ENCODE data around the gene TBCA. TPM values are rescaled to one million over a fixed set of nuclear protein-coding genes. Genes with fewer than 3 reads are reported as not detected.
A peak's percentile ranks its signal among the peaks of the same experiment; 100 is the strongest.

Gene TBCA
- total RNA-seq, 1 donor from 2014 or later = 106 TPM

- H3K9me3 ChIP-seq (ENCODE audit: control insufficient read depth in 3 of 3, low read length in 3 of 3) = no peaks in the 10 kb centered on the region
- H3K4me1 ChIP-seq (ENCODE audit: control insufficient read depth in 3 of 3, insufficient read depth in 3 of 3, low read length in 3 of 3) = peaks cover 10 to 17% (median 12%) of the 10 kb centered on the region in 3 donors
- H3K4me3 ChIP-seq (ENCODE audit: low read length in 3 of 3) = no peak overlapping the region
- H3K36me3 ChIP-seq (ENCODE audit: control insufficient read depth in 3 of 3, insufficient read depth in 3 of 3, low read length in 3 of 3) = no peaks in the 10 kb centered on the region
- no peak overlapping the region for H3K9ac ChIP-seq (ENCODE audit: low read depth in 1 of 3, low read length in 3 of 3)
- no peak overlapping the region for H3K27ac ChIP-seq (ENCODE audit: low read depth, low read length)
- peaks cover 54 to 56% (median 54%) of the 10 kb centered on the region in 3 donors for H3K27me3 ChIP-seq (ENCODE audit: control insufficient read depth in 3 of 3, insufficient read depth in 3 of 3, low read length in 3 of 3)
These were observed 130.0 kb downstream of the TBCA start for GRCh38 chr5:77645995-77646639.

DNA sequence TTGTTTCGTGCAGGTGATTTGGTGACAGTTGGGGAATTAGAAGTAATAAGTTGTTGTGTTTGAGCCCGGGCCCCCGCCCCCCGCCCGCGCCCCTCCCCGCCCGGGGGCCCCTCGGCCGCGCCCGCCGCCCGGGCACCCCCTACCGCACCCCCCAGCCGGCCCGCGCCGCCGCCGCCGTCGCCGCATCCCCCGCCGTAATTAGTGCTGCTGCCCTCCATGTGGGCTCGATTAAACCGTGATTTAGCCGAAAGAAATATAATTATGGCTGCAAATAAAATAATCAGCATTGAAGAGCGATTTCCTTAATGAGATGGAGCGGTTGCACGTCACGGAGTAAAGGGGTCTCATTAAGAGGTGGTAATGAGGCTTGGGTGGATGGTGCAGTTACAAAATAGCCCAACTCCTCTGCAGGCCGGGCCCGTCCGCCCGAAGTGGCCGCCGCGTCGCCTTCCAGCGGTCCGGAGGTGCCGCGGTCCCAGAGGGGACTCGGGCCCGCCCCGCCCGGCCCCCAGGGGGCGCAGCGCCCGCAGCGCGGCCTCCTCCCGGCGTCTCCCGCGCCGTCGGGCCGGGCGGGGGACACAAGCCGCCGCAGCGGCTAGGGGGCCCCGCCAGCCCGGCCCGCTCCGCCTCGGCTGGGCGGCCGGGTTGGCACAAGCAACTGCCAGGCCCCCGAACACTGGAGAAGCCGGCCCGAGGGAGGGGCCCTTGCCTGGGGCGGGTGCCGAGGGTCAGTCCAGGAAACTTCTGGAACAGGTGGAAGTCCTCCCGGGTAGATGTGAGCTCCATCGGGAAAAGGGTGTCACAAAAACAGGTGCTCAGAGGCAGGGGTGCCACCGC is 130.8 kb downstream of the TBCA start:
- peaks cover 12 to 22% (median 13%) of the 10 kb centered on the region in 3 donors for H3K4me1 ChIP-seq (ENCODE audit: control insufficient read depth in 3 of 3, insufficient read depth in 3 of 3, low read length in 3 of 3)
- H3K9ac ChIP-seq (ENCODE audit: low read depth in 1 of 3, low read length in 3 of 3) = no peak overlapping the region
- no peaks in the 10 kb centered on the region for H3K36me3 ChIP-seq (ENCODE audit: control insufficient read depth in 3 of 3, insufficient read depth in 3 of 3, low read length in 3 of 3)
- H3K27ac ChIP-seq (ENCODE audit: low read depth, low read length) = no peak overlapping the region
- H3K4me3 ChIP-seq (ENCODE audit: low read length in 3 of 3) = peak overlapping the region in 1 of 3 donors; percentile 53
- peaks cover 57 to 63% (median 59%) of the 10 kb centered on the region in 3 donors for H3K27me3 ChIP-seq (ENCODE audit: control insufficient read depth in 3 of 3, insufficient read depth in 3 of 3, low read length in 3 of 3)
- no peaks in the 10 kb centered on the region for H3K9me3 ChIP-seq (ENCODE audit: control insufficient read depth in 3 of 3, low read length in 3 of 3)

GRCh38 chr5:77644371-77645157 is 131.6 kb downstream of the TBCA start:
- Histone ChIP-seq H3K9ac (ENCODE audit: low read depth in 1 of 3, low read length in 3 of 3) (no peak overlapping the region), H3K27ac (ENCODE audit: low read depth, low read length) (no peak overlapping the region), H3K27me3 (ENCODE audit: control insufficient read depth in 3 of 3, insufficient read depth in 3 of 3, low read length in 3 of 3) (peaks cover 65 to 71% (median 67%) of the 10 kb centered on the region in 3 donors), H3K36me3 (ENCODE audit: control insufficient read depth in 3 of 3, insufficient read depth in 3 of 3, low read length in 3 of 3) (no peaks in the 10 kb centered on the region), H3K4me1 (ENCODE audit: control insufficient read depth in 3 of 3, insufficient read depth in 3 of 3, low read length in 3 of 3) (peaks cover 15 to 26% (median 16%) of the 10 kb centered on the region in 3 donors), H3K9me3 (ENCODE audit: control insufficient read depth in 3 of 3, low read length in 3 of 3) (no peaks in the 10 kb centered on the region), H3K4me3 (ENCODE audit: low read length in 3 of 3) (no peak overlapping the region)

DNA sequence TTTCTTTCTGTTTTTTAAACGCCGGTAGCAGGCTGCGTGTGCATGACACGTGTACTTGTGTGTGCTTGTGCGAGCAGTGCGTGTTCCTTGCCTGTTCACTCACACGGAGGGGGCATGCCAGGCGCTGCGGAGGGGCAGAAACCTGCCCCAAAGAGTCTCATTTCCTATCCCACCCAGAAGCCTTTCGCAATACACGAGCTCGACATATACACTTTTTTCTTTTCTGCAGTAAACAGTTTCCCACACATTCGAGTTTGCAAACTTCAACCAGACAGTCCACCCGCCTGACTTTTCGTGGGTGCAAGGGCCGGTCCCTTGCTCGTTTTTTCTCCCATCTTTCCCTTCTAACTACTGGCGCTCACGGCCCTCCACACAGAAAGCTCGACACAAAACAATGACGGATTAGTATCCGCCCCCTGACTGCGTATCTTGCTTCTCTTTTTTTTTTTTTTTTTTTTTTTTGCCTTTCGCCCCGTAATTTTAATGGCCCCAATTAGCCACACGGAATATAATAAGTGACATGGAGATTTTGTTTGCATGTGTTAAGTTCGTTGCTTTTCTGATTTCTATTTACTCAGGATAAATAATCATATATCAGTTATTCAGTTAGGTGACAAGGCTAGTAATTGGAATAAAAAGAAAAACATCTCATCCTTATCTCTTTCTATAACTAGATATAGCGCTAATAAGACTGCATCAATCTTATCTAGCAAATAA is 132.3 kb downstream of the TBCA start:
- H3K27ac ChIP-seq (ENCODE audit: low read depth, low read length) = no peak overlapping the region
- no peak overlapping the region for H3K4me3 ChIP-seq (ENCODE audit: low read length in 3 of 3)
- peaks cover 71 to 74% (median 74%) of the 10 kb centered on the region in 3 donors for H3K27me3 ChIP-seq (ENCODE audit: control insufficient read depth in 3 of 3, insufficient read depth in 3 of 3, low read length in 3 of 3)
- no peaks in the 10 kb centered on the region for H3K36me3 ChIP-seq (ENCODE audit: control insufficient read depth in 3 of 3, insufficient read depth in 3 of 3, low read length in 3 of 3)
- H3K9ac ChIP-seq (ENCODE audit: low read depth in 1 of 3, low read length in 3 of 3) = no peak overlapping the region
- no peaks in the 10 kb centered on the region for H3K9me3 ChIP-seq (ENCODE audit: control insufficient read depth in 3 of 3, low read length in 3 of 3)
- peaks cover 16 to 30% (median 17%) of the 10 kb centered on the region in 3 donors for H3K4me1 ChIP-seq (ENCODE audit: control insufficient read depth in 3 of 3, insufficient read depth in 3 of 3, low read length in 3 of 3)

DNA sequence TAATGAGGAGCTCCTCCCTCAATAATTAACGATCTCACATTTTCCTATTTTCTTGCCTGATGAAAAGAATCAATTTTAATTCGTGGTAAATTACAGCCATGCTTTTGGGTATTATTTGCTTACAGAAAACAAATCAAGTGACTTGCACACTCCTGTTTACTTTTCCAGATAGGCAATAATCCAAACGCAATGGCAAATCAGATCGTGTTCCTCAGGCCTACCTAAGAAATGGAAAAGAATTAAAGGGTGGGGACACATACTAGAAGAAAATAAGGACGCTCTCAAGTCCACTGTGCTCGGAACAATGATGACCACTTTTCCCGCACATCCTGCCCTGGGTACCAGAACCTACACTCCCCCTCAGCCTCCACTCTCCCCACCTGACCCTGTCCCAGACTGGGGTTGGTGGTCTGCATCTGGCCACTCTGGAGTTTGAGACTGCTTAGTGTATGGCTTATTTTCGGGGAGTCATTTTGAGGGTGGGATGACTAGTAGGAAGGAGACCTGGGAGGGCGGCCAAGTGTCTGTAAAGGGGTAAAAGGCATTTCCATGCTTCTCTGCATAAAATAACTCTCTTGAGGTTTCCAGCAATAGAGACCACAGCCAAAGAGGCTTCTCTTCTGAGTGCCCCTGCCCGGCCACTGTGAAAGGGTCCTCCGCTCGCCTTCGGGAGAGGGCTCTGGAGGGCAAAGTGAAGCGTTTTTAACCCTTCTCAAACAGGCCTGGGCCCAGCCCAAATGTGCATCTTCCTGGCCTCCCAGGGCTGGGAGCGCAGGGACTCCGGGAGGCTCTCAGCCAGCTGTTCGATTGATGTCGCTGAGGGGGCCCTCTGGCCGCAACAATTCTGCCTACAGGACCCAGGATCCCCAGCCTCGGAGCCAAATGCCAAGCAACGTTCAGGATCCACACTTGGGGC is 133.1 kb downstream of the TBCA start:
- Histone ChIP-seq H3K36me3 (ENCODE audit: control insufficient read depth in 3 of 3, insufficient read depth in 3 of 3, low read length in 3 of 3) (no peaks in the 10 kb centered on the region), H3K4me1 (ENCODE audit: control insufficient read depth in 3 of 3, insufficient read depth in 3 of 3, low read length in 3 of 3) (peaks cover 16 to 34% (median 21%) of the 10 kb centered on the region in 3 donors), H3K27ac (ENCODE audit: low read depth, low read length) (no peak overlapping the region), H3K4me3 (ENCODE audit: low read length in 3 of 3) (no peak overlapping the region), H3K27me3 (ENCODE audit: control insufficient read depth in 3 of 3, insufficient read depth in 3 of 3, low read length in 3 of 3) (peaks cover 74 to 83% (median 77%) of the 10 kb centered on the region in 3 donors), H3K9me3 (ENCODE audit: control insufficient read depth in 3 of 3, low read length in 3 of 3) (no peaks in the 10 kb centered on the region), H3K9ac (ENCODE audit: low read depth in 1 of 3, low read length in 3 of 3) (no peak overlapping the region)

- H3K4me1 ChIP-seq (ENCODE audit: control insufficient read depth in 3 of 3, insufficient read depth in 3 of 3, low read length in 3 of 3) = peaks cover 20 to 41% (median 21%) of the 10 kb centered on the region in 3 donors
- no peak overlapping the region for H3K9ac ChIP-seq (ENCODE audit: low read depth in 1 of 3, low read length in 3 of 3)
- no peaks in the 10 kb centered on the region for H3K9me3 ChIP-seq (ENCODE audit: control insufficient read depth in 3 of 3, low read length in 3 of 3)
- H3K4me3 ChIP-seq (ENCODE audit: low read length in 3 of 3) = no peak overlapping the region
- no peak overlapping the region for H3K27ac ChIP-seq (ENCODE audit: low read depth, low read length)
- no peaks in the 10 kb centered on the region for H3K36me3 ChIP-seq (ENCODE audit: control insufficient read depth in 3 of 3, insufficient read depth in 3 of 3, low read length in 3 of 3)
- H3K27me3 ChIP-seq (ENCODE audit: control insufficient read depth in 3 of 3, insufficient read depth in 3 of 3, low read length in 3 of 3) = peaks cover 80 to 87% (median 86%) of the 10 kb centered on the region in 3 donors
These were observed 134.0 kb downstream of the TBCA start for GRCh38 chr5:77641963-77642737.

DNA sequence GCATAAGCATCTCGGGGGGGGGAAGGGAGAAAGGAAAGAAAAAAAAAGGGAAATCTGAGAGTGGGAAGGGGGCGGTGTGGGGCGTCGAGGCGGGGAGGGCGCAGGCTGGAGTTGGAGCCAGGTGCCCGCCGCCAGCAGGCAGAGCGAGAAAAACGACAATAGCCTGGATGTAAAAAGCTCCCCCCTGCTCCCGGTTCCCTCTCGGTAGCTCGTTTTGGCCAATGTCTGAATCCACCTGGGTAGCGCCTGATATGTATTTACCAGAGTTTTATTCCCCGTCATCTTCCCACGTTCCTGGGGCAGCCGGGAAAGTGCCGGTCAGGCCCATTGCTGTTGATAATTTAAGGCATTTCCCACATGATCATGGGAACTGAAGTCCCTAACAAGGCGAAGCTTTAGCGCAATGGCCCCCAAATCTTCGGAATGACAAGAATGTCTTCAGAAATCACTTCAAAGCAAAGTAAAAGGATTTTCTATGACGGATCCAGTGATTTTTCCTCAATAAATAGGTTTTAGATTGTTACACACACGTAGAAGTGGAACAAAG is 134.7 kb downstream of the TBCA start:
- H3K4me1 ChIP-seq (ENCODE audit: control insufficient read depth in 3 of 3, insufficient read depth in 3 of 3, low read length in 3 of 3) = peaks cover 20 to 46% (median 25%) of the 10 kb centered on the region in 3 donors
- no peak overlapping the region for H3K4me3 ChIP-seq (ENCODE audit: low read length in 3 of 3)

More for the DNA sequence above, 134.7 kb downstream of the TBCA start:
- H3K36me3 ChIP-seq (ENCODE audit: control insufficient read depth in 3 of 3, insufficient read depth in 3 of 3, low read length in 3 of 3) = no peaks in the 10 kb centered on the region
- H3K9ac ChIP-seq (ENCODE audit: low read depth in 1 of 3, low read length in 3 of 3) = no peak overlapping the region
- peaks cover 87 to 92% (median 92%) of the 10 kb centered on the region in 3 donors for H3K27me3 ChIP-seq (ENCODE audit: control insufficient read depth in 3 of 3, insufficient read depth in 3 of 3, low read length in 3 of 3)
- H3K9me3 ChIP-seq (ENCODE audit: control insufficient read depth in 3 of 3, low read length in 3 of 3) = no peaks in the 10 kb centered on the region
- H3K27ac ChIP-seq (ENCODE audit: low read depth, low read length) = no peak overlapping the region
